Measurements from ENCODE around the gene TMEM109.

TMEM109 gene

DNA sequence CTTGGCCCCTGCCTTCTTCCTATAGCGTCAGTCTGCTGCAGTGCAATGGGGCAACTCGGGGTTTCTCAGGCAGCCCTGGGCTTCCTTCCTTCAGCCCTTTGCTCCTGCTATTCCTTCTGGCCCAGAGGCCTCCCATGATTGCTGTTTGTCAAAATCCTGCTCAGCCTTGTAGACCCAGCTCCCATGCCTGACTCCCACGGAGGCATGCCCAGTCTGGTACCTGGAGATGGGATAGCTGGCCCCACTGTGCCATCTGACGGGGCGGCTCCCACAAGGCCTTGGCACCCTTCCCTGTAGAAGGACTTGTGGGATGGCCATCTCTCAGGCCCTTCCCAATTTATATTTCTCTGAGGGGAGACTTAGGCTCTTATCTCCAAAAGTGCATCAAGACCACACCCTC lies 56.9 kb downstream of the TMEM109 start:
- no peak for DNase-seq (ENCODE audit: low read depth in 2 of 2)

GRCh38 chr11:60971520-60971919 lies 57.6 kb downstream of the TMEM109 start, which contains the start of gene CD6:
Gene CD6, plus strand, starts transcription at chr11:60971680. Its CDS starts 186 bp downstream, at chr11:60971866.
- no peak for DNase-seq (ENCODE audit: low read depth in 2 of 2)

GRCh38 chr11:60972182-60973030 lies 58.4 kb downstream of the TMEM109 start:
- no peak for DNase-seq (ENCODE audit: low read depth in 2 of 2)

All from stimulated activated CD4-positive, alpha-beta T cell treated with anti-CD3 and anti-CD28 coated beads, Interleukin-12 subunit alpha, Interleukin-12 subunit beta, amount 100 ng/mL, for 24 hours (primary cell).